Body of pancreas (tissue), 4 donors: ENCODE results near the gene RASA3.
"Not testable (repeated sequence)": the region's sequence is repeated elsewhere in the genome, so short reads cannot be mapped to it uniquely, and the experiment has no call there.

Source experiments
- CTCF ChIP-seq, 7 experiments: fragments of 450-650 bp in 4 of 7; fragments of 200-600 bp in 3 of 7; sonication (generic) in 3 of 7; IDR thresholded peaks; one replicate each; pipeline ENCODE4 v1.5.1; 2016 to 2019; ENCODE audit warnings: antibody characterized with exemption in 7 of 7
- POLR2A ChIP-seq, 3 donors: fragments of 450-650 bp; IDR thresholded peaks; one replicate each; pipeline ENCODE4 v1.6.1; 2016; ENCODE audit warnings: antibody characterized with exemption in 3 of 3, mild to moderate bottlenecking in 2 of 3

GRCh38 chr13:114176359-114176902, 44.0 kb upstream of the RASA3 start:
- TF ChIP-seq CTCF, POLR2A (IDR thresholded peaks at IDR 0.05): not testable (repeated sequence)
